Common myeloid progenitor, CD34-positive (primary cell): Measurements from ENCODE around the gene RBFOX2. TPM values are rescaled to one million over a fixed set of nuclear protein-coding genes. Genes with fewer than 3 reads are reported as not detected.
"Not testable (repeated sequence)": the region's sequence is repeated elsewhere in the genome, so short reads cannot be mapped to it uniquely, and the experiment has no call there.

Experiments used
- CTCF ChIA-PET: fragments of 350-600 bp; sonication (Branson Sonifier 250); formaldehyde crosslinking; loops from one replicate; lab custom pipeline; 2021; ENCODE audit warnings: antibody characterized with exemption; lab: Charles Lee
- POLR2A ChIA-PET: fragments of 350-600 bp; sonication (Branson Sonifier 250); formaldehyde crosslinking; loops from one replicate; lab custom pipeline; 2021; ENCODE audit warnings: antibody characterized with exemption; lab: Charles Lee
- DNase-seq, 3 donors: peaks; one replicate each; pipeline versions ENCODE4 v3.0.0 to v3.0.0-alpha.2; 2013
- H3K27ac ChIP-seq, 2 experiments: 1 replicate in 1 of 2; 2 replicates in 1 of 2; pipeline ENCODE4 v1.7.0; 2013; ENCODE audit warnings: inconsistent platforms in 2 of 2, low read length in 2 of 2, mild to moderate bottlenecking in 2 of 2, low read depth in 1 of 2, moderate library complexity in 1 of 2; ENCODE audit not compliant: severe bottlenecking in 2 of 2, insufficient read depth in 1 of 2, poor library complexity in 1 of 2
- H3K27me3 ChIP-seq, 5 experiments: replicated peaks in 2 of 5; 1 replicate in 3 of 5; 2 replicates in 2 of 5; pipeline versions ENCODE4 v1.6.1 to v1.7.0; 2013; ENCODE audit warnings: low read length in 4 of 5, mild to moderate bottlenecking in 2 of 5, moderate library complexity in 2 of 5, inconsistent platforms in 1 of 5; ENCODE audit not compliant: insufficient read depth in 5 of 5, control insufficient read depth in 4 of 5
- H3K36me3 ChIP-seq, 4 experiments: 1 replicate in 2 of 4; 2 replicates in 2 of 4; pipeline versions ENCODE4 v1.6.1 to v1.7.0; 2013; ENCODE audit warnings: low read length in 3 of 4, control low read depth in 1 of 4, mild to moderate bottlenecking in 1 of 4; ENCODE audit not compliant: control insufficient read depth in 4 of 4, insufficient read depth in 4 of 4
- H3K4me1 ChIP-seq, 4 experiments: 1 replicate in 3 of 4; 2 replicates in 1 of 4; pipeline versions ENCODE4 v1.6.1 to v1.7.1; 2013; ENCODE audit warnings: low read length in 3 of 4, mild to moderate bottlenecking in 3 of 4, control low read depth in 1 of 4, inconsistent platforms in 1 of 4, moderate library complexity in 1 of 4; ENCODE audit not compliant: control insufficient read depth in 4 of 4, insufficient read depth in 4 of 4; ENCODE audit errors: control extremely low read depth in 1 of 4
- H3K4me3 ChIP-seq, 7 experiments: 1 replicate in 4 of 7; 2 replicates in 3 of 7; pipeline versions ENCODE4 v1.5.1 to v1.7.0; 2013; ENCODE audit warnings: mild to moderate bottlenecking in 7 of 7, low read length in 6 of 7, moderate library complexity in 6 of 7, inconsistent platforms in 2 of 7, low read depth in 2 of 7, control low read depth in 1 of 7; ENCODE audit not compliant: insufficient read depth in 4 of 7, control insufficient read depth in 1 of 7; ENCODE audit errors: extremely low read depth in 1 of 7
- H3K9me3 ChIP-seq, 5 experiments: 1 replicate in 4 of 5; 2 replicates in 1 of 5; pipeline versions ENCODE4 v1.6.1 to v1.7.1; 2013; ENCODE audit warnings: low read length in 4 of 5, mild to moderate bottlenecking in 2 of 5, inconsistent platforms in 1 of 5, low read depth in 1 of 5, moderate library complexity in 1 of 5; ENCODE audit not compliant: control insufficient read depth in 4 of 5, insufficient read depth in 2 of 5; ENCODE audit errors: control extremely low read depth in 1 of 5
- WGBS: methylation state at CpG from one replicate; pipeline ENCODE4 v1.1.5; 2013; ENCODE audit not compliant: insufficient coverage; 5-methylcytosine and 5-hydroxymethylcytosine counted together
- polyA plus RNA-seq: library from polyadenylated mRNA; unstranded; fragments of 120-200 nt; gene quantifications from one replicate; pipeline ENCODE4 v1.2.1, GENCODE V29; 2013

RBFOX2 gene, protein sequence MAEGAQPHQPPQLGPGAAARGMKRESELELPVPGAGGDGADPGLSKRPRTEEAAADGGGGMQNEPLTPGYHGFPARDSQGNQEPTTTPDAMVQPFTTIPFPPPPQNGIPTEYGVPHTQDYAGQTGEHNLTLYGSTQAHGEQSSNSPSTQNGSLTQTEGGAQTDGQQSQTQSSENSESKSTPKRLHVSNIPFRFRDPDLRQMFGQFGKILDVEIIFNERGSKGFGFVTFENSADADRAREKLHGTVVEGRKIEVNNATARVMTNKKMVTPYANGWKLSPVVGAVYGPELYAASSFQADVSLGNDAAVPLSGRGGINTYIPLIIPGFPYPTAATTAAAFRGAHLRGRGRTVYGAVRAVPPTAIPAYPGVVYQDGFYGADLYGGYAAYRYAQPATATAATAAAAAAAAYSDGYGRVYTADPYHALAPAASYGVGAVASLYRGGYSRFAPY
- polyA plus RNA-seq: 9.5 TPM

DNA sequence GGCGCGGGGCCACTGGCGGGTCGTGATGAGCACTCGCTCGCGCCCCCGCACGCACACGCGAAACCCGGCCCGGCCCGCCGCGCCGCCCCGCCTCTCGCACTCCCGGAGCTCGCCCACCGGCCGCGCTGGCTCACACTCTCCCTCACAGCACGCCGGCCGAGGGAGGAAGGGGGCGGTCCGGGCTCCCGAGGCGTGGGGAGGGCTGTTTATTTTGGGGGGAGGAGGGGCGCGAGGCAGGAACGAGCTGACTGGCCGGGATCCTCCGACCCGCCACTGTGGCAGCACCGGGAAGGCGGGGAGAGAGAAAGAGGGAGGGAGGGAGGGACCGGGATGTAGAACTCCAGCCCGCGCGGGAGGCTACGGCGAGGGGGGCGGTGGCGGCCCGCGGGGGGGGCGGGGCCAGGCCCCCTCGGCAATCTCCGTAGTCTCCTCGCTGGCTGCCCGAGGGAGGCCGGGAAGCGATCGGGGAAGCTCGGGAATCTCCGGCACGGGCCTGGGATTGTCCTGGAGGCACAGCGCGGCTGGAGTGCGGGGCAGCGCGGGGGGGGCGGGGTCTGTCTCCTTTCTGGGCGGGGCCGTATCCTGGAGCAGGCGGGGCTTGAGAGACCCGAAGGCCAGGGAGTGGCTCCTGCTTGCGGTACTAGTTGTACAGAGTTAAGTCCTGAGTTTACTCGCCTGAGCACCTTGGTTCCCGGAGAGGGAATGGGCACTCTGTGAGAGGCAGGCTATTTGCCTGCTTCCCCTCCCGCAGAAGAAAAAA is at the start of gene RBFOX2:
RBFOX2 (minus strand) TSS at position 179 of the 760 bp plus-strand sequence. CDS start 399 bp downstream, outside the sequence.
- peak; percentile 68 to 85 (median 75) for DNase-seq
- Histone ChIP-seq H3K27ac (peak within 1 kb of the TSS in 1 of 2 experiments; percentile 34), H3K9me3 (no peaks in the 10 kb centered on the region), H3K27me3 (peaks cover 0 to 2% (median 0%) of the 10 kb centered on the region in 5 experiments), H3K4me3 (peak within 1 kb of the TSS; percentile 67 to 89 (median 75)), H3K4me1 (peaks cover 5 to 19% (median 13%) of the 10 kb centered on the region in 4 experiments), H3K36me3 (no peaks in the 10 kb centered on the region)
- CTCF ChIA-PET: interaction anchor here (0.8 to 0.9 kb wide), 2 partner anchors 9 to 13 kb away, joined by 3 read pairs; no protein-coding TSS in a partner anchor
- under 1% methylated on average over 24 of the region's 74 CpGs for WGBS
- POLR2A ChIA-PET: interaction anchor here (0.5 kb wide), 2 partner anchors 24 to 47 kb away, joined by 3 read pairs; no protein-coding TSS in a partner anchor

GRCh38 chr22:36077271-36077670 is 48.6 kb upstream of the RBFOX2 start:
- no peak for DNase-seq
- Histone ChIP-seq H3K27ac (no peak overlapping the region), H3K9me3 (peaks cover 0 to 3% (median 0%) of the 10 kb centered on the region in 5 experiments), H3K4me3 (no peak overlapping the region), H3K4me1 (no peaks in the 10 kb centered on the region), H3K27me3 (peaks cover 0 to 33% (median 8%) of the 10 kb centered on the region in 5 experiments), H3K36me3 (no peaks in the 10 kb centered on the region)
- CTCF ChIA-PET: interaction anchor here (4.1 kb wide), 1 partner anchor 11 kb away, joined by 18 read pairs; no protein-coding TSS in a partner anchor
- 79% methylated on average over 5 of the region's 6 CpGs for WGBS
- POLR2A ChIA-PET: no interaction called here

GRCh38 chr22:36075724-36076123 is 47.1 kb upstream of the RBFOX2 start:
- H3K4me1 ChIP-seq: no peaks in the 10 kb centered on the region
- no peaks in the 10 kb centered on the region for H3K36me3 ChIP-seq
- peaks cover 0 to 3% (median 0%) of the 10 kb centered on the region in 5 experiments for H3K9me3 ChIP-seq
- ChIA-PET CTCF (interaction anchor here (0.8 to 1.1 kb wide), 2 partner anchors 9 to 10 kb away, joined by 4 to 5 read pairs; no protein-coding TSS in a partner anchor), POLR2A (interaction anchor here (0.6 kb wide), 1 partner anchor 47 kb away, joined by 3 read pairs; no protein-coding TSS in a partner anchor)
- H3K27ac ChIP-seq: no peak overlapping the region
- 100% methylated on average over 4 of the region's 5 CpGs for WGBS
- no peak overlapping the region for H3K4me3 ChIP-seq
- H3K27me3 ChIP-seq: peaks cover 0 to 37% (median 8%) of the 10 kb centered on the region in 5 experiments
- DNase-seq: no peak

- H3K36me3 ChIP-seq: no peaks in the 10 kb centered on the region
- no peaks in the 10 kb centered on the region for H3K4me1 ChIP-seq
- WGBS: 100% methylated on average over 1 of the region's 5 CpGs
- CTCF ChIA-PET: interaction anchor here (1.1 kb wide), 2 partner anchors 10 kb away, joined by 5 read pairs; no protein-coding TSS in a partner anchor
- no peak overlapping the region for H3K27ac ChIP-seq
- no peak overlapping the region for H3K4me3 ChIP-seq
- peaks cover 0 to 37% (median 8%) of the 10 kb centered on the region in 5 experiments for H3K27me3 ChIP-seq
- H3K9me3 ChIP-seq: peaks cover 0 to 3% (median 0%) of the 10 kb centered on the region in 5 experiments
- DNase-seq: no peak
- POLR2A ChIA-PET: interaction anchor here (0.6 kb wide), 1 partner anchor 592 kb away, joined by 3 read pairs; no protein-coding TSS in a partner anchor
These were observed 46.6 kb upstream of the RBFOX2 start for GRCh38 chr22:36075230-36075629.

DNA sequence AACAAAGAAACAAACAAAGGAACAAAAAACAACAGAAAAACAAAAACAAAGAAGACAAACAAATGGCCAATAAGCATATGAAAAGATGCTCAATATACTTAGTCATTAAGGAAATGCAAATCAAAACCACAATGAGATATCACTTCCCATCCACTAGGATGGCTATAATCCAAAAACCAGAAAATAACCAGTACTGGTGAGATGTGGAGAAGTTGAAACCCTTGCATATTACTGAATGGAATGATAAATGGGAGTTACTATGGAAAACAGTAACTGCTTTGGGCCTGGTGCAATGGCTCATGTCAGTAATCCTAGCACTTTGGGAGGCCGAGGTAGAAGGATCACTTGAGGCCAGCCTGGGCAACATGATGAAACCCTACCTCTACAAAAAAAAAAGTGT is 44.9 kb upstream of the RBFOX2 start:
- Histone ChIP-seq H3K9me3 (peaks cover 0 to 3% (median 0%) of the 10 kb centered on the region in 5 experiments), H3K4me1 (no peaks in the 10 kb centered on the region), H3K4me3 (no peak overlapping the region), H3K27me3 (peaks cover 0 to 30% (median 8%) of the 10 kb centered on the region in 5 experiments), H3K27ac (no peak overlapping the region), H3K36me3 (no peaks in the 10 kb centered on the region)
- peak; percentile 29 to 55 (median 44) for DNase-seq
- CTCF ChIA-PET: interaction anchor here (1.1 kb wide), 1 partner anchor 21 kb away, joined by 3 read pairs; no protein-coding TSS in a partner anchor
- no CpG with 5 or more reads among the region's 1 CpG for WGBS
- POLR2A ChIA-PET: no interaction called here

DNA sequence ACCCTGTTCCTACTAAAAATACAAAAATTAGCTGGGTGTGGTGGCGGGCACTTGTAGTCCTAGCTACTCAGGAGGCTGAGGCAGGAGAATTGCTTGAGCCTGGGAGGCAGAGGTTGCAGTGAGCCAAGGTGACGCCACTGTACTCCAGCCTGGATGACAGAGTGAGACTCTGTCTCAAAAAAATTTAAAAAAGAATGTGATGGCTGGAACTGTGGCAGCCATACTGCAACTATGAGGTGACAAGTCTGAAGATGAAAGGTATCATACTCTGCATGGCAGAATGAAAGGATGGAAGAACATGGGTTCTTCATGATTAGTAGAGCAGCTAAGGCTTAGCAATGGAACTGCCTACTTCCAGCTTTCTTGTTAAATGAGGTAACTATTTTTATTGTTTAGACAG is 42.0 kb upstream of the RBFOX2 start:
- CTCF ChIA-PET: interaction anchor here (1.0 kb wide), 1 partner anchor 140 kb away, joined by 4 read pairs; no protein-coding TSS in a partner anchor
- POLR2A ChIA-PET: not testable (repeated sequence)

More for the DNA sequence above, 42.0 kb upstream of the RBFOX2 start:
- peaks cover 0 to 16% (median 2%) of the 10 kb centered on the region in 5 experiments for H3K27me3 ChIP-seq
- H3K9me3 ChIP-seq, H3K4me3 ChIP-seq, DNase-seq, H3K36me3 ChIP-seq, H3K4me1 ChIP-seq, H3K27ac ChIP-seq: not testable (repeated sequence)
- 100% methylated on average over 2 of the region's 2 CpGs for WGBS
